ENCODE measurements around the gene MEG3.

MEG3 gene

DNA sequence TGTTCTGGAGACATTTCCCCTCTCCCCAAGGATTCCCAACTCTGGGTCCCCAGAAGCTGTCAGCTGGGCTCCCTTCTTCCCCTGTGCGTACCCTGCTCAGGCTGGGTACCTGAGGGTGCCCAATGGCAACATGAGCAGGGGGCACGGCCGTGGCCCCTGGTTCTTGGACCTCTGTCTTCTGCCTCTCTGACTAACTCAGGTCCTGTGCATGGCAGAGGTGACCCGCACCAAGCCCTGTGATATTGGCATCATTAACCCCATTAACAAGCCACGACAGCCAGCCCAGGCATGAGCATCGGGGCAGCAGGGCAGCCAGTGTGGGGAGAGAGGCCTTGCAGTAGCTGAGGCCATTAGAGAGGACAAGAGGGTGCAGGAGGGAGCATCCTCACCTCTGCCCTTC lies 49.2 kb downstream of the MEG3 start:
- Histone ChIP-seq H3K4ac (ENCODE audit: low read depth, low read length) (no peak overlapping the region), H3K27ac (ENCODE audit: low read depth, low read length) (no peak overlapping the region), H3K18ac (ENCODE audit: low read length) (no peak overlapping the region), H2BK120ac (ENCODE audit: low read depth, low read length) (no peak overlapping the region), H3K27me3 (ENCODE audit: insufficient read depth, low read length, poor library complexity) (no peaks in the 10 kb centered on the region), H2BK5ac (ENCODE audit: low read length) (no peak overlapping the region), H4K8ac (ENCODE audit: low read depth, low read length) (no peak overlapping the region), H3K4me2 (ENCODE audit: low read length) (no peak overlapping the region), H3K4me3 (ENCODE audit: low read length) (no peak overlapping the region), H3K79me2 (ENCODE audit: control insufficient read depth, insufficient read depth, low read length) (no peaks in the 10 kb centered on the region), H3K9ac (ENCODE audit: low read length) (no peak overlapping the region), H2BK15ac (replicated peaks; ENCODE audit: low read depth) (no peak overlapping the region), H2AK5ac (ENCODE audit: low read length) (no peak overlapping the region), H3K23ac (ENCODE audit: low read length) (no peak overlapping the region), H3K4me1 (ENCODE audit: control insufficient read depth, low read depth, low read length) (no peaks in the 10 kb centered on the region), H3K56ac (ENCODE audit: low read length) (no peak overlapping the region), H4K5ac (ENCODE audit: low read length) (no peak overlapping the region), H3K79me1 (ENCODE audit: low read length) (no peaks in the 10 kb centered on the region), H3K36me3 (ENCODE audit: control insufficient read depth, insufficient read depth, low read length) (no peaks in the 10 kb centered on the region)
- no CpG with 5 or more reads among the region's 6 CpGs for WGBS (ENCODE audit: extremely low coverage, insufficient coverage, low lambda C conversion rate)
- DNase-seq, result no peak

DNA sequence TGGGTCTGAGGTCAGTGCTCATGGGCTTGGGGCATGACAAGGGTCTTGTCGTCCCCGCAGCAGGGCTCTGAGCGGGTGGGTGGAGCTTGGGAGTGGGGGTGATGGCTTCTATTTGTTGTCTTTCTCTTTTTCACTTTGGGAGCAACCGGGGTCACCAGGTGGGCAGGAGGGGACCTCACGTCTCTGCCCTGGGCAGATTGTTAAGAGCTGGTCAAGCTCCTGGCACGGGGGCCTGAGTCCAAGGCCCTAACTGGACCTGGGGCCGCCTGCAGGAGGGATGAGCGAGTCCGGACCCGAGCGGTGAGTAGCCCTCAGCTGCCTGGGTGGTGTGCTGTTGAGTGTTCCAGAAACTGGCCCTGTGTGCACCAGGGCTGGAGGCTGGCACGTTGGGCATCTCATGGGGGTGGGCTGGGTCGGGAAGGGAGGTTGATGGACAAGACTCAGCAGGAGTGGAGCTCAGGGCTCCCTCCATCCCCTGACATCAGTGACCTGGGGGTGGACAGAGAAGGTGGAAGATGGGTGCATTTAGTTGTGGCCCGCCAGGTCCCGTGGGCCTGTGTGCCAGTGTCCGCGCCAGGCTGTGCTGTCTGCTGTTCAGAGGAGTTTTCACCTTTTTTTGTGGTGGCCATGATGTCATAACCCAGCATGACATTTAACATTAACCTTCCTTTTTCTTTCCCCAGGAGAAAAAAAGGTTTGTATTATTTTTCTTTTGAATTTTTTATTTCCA lies 50.1 kb downstream of the MEG3 start:
- no peak overlapping the region for H3K4ac ChIP-seq (ENCODE audit: low read depth, low read length)
- no peaks in the 10 kb centered on the region for H3K79me1 ChIP-seq (ENCODE audit: low read length)
- H3K4me2 ChIP-seq (ENCODE audit: low read length), result no peak overlapping the region
- no peak overlapping the region for H2AK5ac ChIP-seq (ENCODE audit: low read length)
- WGBS (ENCODE audit: extremely low coverage, insufficient coverage, low lambda C conversion rate), result no CpG with 5 or more reads among the region's 17 CpGs
- no peak overlapping the region for H2BK120ac ChIP-seq (ENCODE audit: low read depth, low read length)
- no peak overlapping the region for H3K18ac ChIP-seq (ENCODE audit: low read length)
- no peaks in the 10 kb centered on the region for H3K4me1 ChIP-seq (ENCODE audit: control insufficient read depth, low read depth, low read length)
- no peak overlapping the region for H3K27ac ChIP-seq (ENCODE audit: low read depth, low read length)
- H3K4me3 ChIP-seq (ENCODE audit: low read length), result no peak overlapping the region
- H2BK15ac ChIP-seq (replicated peaks; ENCODE audit: low read depth), result no peak overlapping the region
- no peaks in the 10 kb centered on the region for H3K27me3 ChIP-seq (ENCODE audit: insufficient read depth, low read length, poor library complexity)
- H3K79me2 ChIP-seq (ENCODE audit: control insufficient read depth, insufficient read depth, low read length), result no peaks in the 10 kb centered on the region
- H3K36me3 ChIP-seq (ENCODE audit: control insufficient read depth, insufficient read depth, low read length), result no peaks in the 10 kb centered on the region
- no peak overlapping the region for H4K8ac ChIP-seq (ENCODE audit: low read depth, low read length)
- no peak for DNase-seq
- no peak overlapping the region for H3K56ac ChIP-seq (ENCODE audit: low read length)
- no peak overlapping the region for H2BK5ac ChIP-seq (ENCODE audit: low read length)
- H3K9ac ChIP-seq (ENCODE audit: low read length), result no peak overlapping the region
- no peak overlapping the region for H4K5ac ChIP-seq (ENCODE audit: low read length)
- no peak overlapping the region for H3K23ac ChIP-seq (ENCODE audit: low read length)

DNA sequence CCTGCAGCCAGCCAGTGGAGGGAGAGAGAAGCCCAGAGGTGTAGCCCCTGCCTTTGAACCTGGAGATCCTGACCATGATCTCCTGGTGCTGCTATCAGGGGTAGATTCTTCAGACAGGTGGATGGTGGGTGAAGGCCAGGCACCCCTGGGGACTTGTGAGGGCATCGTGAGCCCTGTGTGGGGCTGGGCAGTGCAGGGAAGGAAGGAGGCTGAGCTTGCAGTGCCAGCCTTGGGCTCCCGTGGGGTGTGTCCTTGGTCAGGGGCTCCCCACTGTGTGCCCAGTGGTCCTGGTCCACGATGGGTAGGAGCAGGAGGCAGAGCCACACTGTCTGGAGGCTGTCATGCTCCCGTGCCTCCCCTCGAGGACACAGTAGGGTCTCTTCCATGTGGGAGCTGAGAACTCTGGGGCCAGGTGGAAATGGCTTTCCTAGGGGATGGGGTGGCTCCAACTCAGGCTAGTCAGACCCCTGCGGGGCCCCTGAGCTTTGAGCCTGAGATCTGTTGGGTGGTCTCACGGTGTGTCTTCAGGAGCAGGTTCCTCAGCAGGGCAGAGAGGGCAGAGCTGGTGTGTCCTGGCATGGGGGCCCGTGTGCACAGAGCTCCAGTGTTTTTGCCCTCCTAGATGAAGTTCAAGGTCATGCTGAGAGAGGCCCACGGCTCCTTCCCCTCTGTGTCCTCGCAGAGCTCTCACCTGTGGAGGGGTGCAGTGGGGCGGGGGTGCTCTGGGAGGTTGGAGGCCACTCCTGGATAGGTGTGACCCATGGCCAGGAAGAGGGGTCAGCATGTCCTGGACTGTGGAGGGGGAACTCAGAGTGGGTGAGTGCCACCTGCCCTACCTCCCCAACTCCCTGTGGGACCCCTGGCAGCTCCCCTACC lies 52.6 kb downstream of the MEG3 start:
- H3K4me2 ChIP-seq (ENCODE audit: low read length), result no peak overlapping the region
- no peaks in the 10 kb centered on the region for H3K36me3 ChIP-seq (ENCODE audit: control insufficient read depth, insufficient read depth, low read length)
- H3K27me3 ChIP-seq (ENCODE audit: insufficient read depth, low read length, poor library complexity), result no peaks in the 10 kb centered on the region
- DNase-seq, result no peak
- no peak overlapping the region for H2BK120ac ChIP-seq (ENCODE audit: low read depth, low read length)
- H2AK5ac ChIP-seq (ENCODE audit: low read length), result no peak overlapping the region
- no peak overlapping the region for H3K27ac ChIP-seq (ENCODE audit: low read depth, low read length)
- no peak overlapping the region for H2BK15ac ChIP-seq (replicated peaks; ENCODE audit: low read depth)
- no peak overlapping the region for H3K4ac ChIP-seq (ENCODE audit: low read depth, low read length)
- no peak overlapping the region for H4K5ac ChIP-seq (ENCODE audit: low read length)
- no peaks in the 10 kb centered on the region for H3K4me1 ChIP-seq (ENCODE audit: control insufficient read depth, low read depth, low read length)
- H3K79me1 ChIP-seq (ENCODE audit: low read length), result no peaks in the 10 kb centered on the region
- no peak overlapping the region for H3K23ac ChIP-seq (ENCODE audit: low read length)
- H3K56ac ChIP-seq (ENCODE audit: low read length), result no peak overlapping the region
- no peaks in the 10 kb centered on the region for H3K79me2 ChIP-seq (ENCODE audit: control insufficient read depth, insufficient read depth, low read length)
- no peak overlapping the region for H2BK5ac ChIP-seq (ENCODE audit: low read length)
- no peak overlapping the region for H3K9ac ChIP-seq (ENCODE audit: low read length)
- whole genome bisulfite sequencing (ENCODE audit: extremely low coverage, insufficient coverage, low lambda C conversion rate), result no CpG with 5 or more reads among the region's 11 CpGs
- H3K4me3 ChIP-seq (ENCODE audit: low read length), result no peak overlapping the region
- no peak overlapping the region for H3K18ac ChIP-seq (ENCODE audit: low read length)
- H4K8ac ChIP-seq (ENCODE audit: low read depth, low read length), result no peak overlapping the region

DNA sequence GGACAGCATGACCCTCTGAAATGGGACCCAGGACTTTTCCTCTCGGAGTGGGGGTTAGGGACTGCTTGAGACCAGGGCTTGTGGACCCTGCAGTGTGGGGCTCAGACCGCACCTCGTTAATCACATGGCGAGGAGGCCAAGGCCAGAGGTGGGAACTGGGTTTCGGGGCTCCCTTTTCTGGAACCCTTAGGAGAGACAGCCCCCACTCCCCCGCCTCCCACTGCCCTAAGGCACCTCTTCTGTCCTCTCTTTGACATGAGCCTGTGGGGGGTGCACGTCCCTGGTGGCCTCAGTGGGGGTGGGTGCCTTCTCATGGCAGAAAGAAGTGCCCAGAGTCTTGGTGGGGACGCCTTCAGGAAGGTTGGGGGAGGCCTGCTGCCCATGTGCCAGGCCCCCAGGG lies 53.3 kb downstream of the MEG3 start:
- H3K4ac ChIP-seq (ENCODE audit: low read depth, low read length), result no peak overlapping the region
- H3K56ac ChIP-seq (ENCODE audit: low read length), result no peak overlapping the region
- H3K4me3 ChIP-seq (ENCODE audit: low read length), result no peak overlapping the region
- WGBS (ENCODE audit: extremely low coverage, insufficient coverage, low lambda C conversion rate), result no CpG with 5 or more reads among the region's 8 CpGs
- H3K9ac ChIP-seq (ENCODE audit: low read length), result no peak overlapping the region
- H3K79me2 ChIP-seq (ENCODE audit: control insufficient read depth, insufficient read depth, low read length), result no peaks in the 10 kb centered on the region
- no peak overlapping the region for H4K8ac ChIP-seq (ENCODE audit: low read depth, low read length)
- H3K23ac ChIP-seq (ENCODE audit: low read length), result no peak overlapping the region
- no peak overlapping the region for H2BK15ac ChIP-seq (replicated peaks; ENCODE audit: low read depth)
- no peak overlapping the region for H4K5ac ChIP-seq (ENCODE audit: low read length)
- no peak for DNase-seq
- no peak overlapping the region for H3K18ac ChIP-seq (ENCODE audit: low read length)
- H3K27ac ChIP-seq (ENCODE audit: low read depth, low read length), result no peak overlapping the region
- H3K36me3 ChIP-seq (ENCODE audit: control insufficient read depth, insufficient read depth, low read length), result no peaks in the 10 kb centered on the region
- H2BK5ac ChIP-seq (ENCODE audit: low read length), result no peak overlapping the region
- no peak overlapping the region for H2AK5ac ChIP-seq (ENCODE audit: low read length)
- no peaks in the 10 kb centered on the region for H3K27me3 ChIP-seq (ENCODE audit: insufficient read depth, low read length, poor library complexity)
- no peak overlapping the region for H2BK120ac ChIP-seq (ENCODE audit: low read depth, low read length)
- H3K4me2 ChIP-seq (ENCODE audit: low read length), result no peak overlapping the region
- no peaks in the 10 kb centered on the region for H3K4me1 ChIP-seq (ENCODE audit: control insufficient read depth, low read depth, low read length)
- H3K79me1 ChIP-seq (ENCODE audit: low read length), result no peaks in the 10 kb centered on the region

DNA sequence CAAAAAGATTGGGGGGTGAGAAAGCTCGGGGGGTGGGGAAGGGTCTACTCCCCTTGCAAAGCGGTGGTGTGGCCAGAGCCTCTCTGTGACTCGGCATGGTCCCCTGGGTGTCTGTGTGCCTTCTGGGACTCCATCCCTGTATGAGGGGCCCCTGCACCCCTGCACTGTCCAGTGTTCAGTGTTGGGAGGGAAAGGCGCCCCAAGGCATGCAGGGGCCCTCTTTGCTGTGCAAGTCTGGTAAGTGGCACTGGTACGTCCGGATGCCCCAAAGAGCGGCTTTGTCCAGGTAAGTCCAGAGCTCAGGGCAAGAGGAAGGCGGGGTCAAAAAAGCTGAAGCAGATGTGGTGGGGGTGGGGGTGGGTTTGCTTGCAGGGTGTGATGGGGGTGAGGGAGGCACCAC lies 53.9 kb downstream of the MEG3 start:
- Histone ChIP-seq H3K23ac (ENCODE audit: low read length) (no peak overlapping the region), H3K36me3 (ENCODE audit: control insufficient read depth, insufficient read depth, low read length) (no peaks in the 10 kb centered on the region), H2BK15ac (replicated peaks; ENCODE audit: low read depth) (no peak overlapping the region), H3K79me2 (ENCODE audit: control insufficient read depth, insufficient read depth, low read length) (no peaks in the 10 kb centered on the region), H3K18ac (ENCODE audit: low read length) (no peak overlapping the region), H4K8ac (ENCODE audit: low read depth, low read length) (no peak overlapping the region), H3K27ac (ENCODE audit: low read depth, low read length) (no peak overlapping the region), H2AK5ac (ENCODE audit: low read length) (no peak overlapping the region), H3K4ac (ENCODE audit: low read depth, low read length) (no peak overlapping the region), H3K79me1 (ENCODE audit: low read length) (no peaks in the 10 kb centered on the region), H2BK120ac (ENCODE audit: low read depth, low read length) (no peak overlapping the region), H3K27me3 (ENCODE audit: insufficient read depth, low read length, poor library complexity) (no peaks in the 10 kb centered on the region), H2BK5ac (ENCODE audit: low read length) (no peak overlapping the region), H4K5ac (ENCODE audit: low read length) (no peak overlapping the region), H3K9ac (ENCODE audit: low read length) (no peak overlapping the region), H3K56ac (ENCODE audit: low read length) (no peak overlapping the region), H3K4me1 (ENCODE audit: control insufficient read depth, low read depth, low read length) (no peaks in the 10 kb centered on the region), H3K4me3 (ENCODE audit: low read length) (no peak overlapping the region), H3K4me2 (ENCODE audit: low read length) (no peak overlapping the region)
- DNase-seq, result no peak
- no CpG with 5 or more reads among the region's 8 CpGs for WGBS (ENCODE audit: extremely low coverage, insufficient coverage, low lambda C conversion rate)

Measured in mesendoderm (in vitro differentiated cells).